GM12878 (cell line): Measurements from ENCODE around the gene HNMT. TPM values are rescaled to one million over a fixed set of nuclear protein-coding genes. Genes with fewer than 3 reads are reported as not detected.

ENCODE experiments used
- ATAC-seq: fragments of 200-7000 bp; cut with Tn5 transposase; 3 replicates; pipeline ENCODE4 v1.9.1; 2020; ENCODE audit warnings: mild to moderate bottlenecking, moderate library complexity
- Bru-seq: library from RNA; stranded (reverse); fragments of 400-500 nt; gene quantifications from one replicate; lab custom pipeline; 2021; lab: Mats Ljungman, UMichigan
- BruChase-seq, 2 experiments: library from RNA; stranded (reverse); fragments of 400-500 nt; gene quantifications; one replicate each; lab custom pipeline; 2021; lab: Mats Ljungman, UMichigan
- BruUV-seq: library from RNA; stranded (reverse); fragments of 400-500 nt; replicated peaks from 2 replicates; lab custom pipeline; 2021; lab: Mats Ljungman, UMichigan
- CTCF ChIA-PET: fragments of 300-600 bp; sonication (Branson Sonifier 250); formaldehyde crosslinking; extraction: SDS; loops from one replicate; lab custom pipeline; 2021; ENCODE audit warnings: inconsistent platforms; lab: Yijun Ruan, JAX
- POLR2A ChIA-PET: fragments of 350-600 bp; formaldehyde crosslinking; extraction: SDS; loops from one replicate; lab custom pipeline; 2021; ENCODE audit warnings: inconsistent platforms; lab: Charles Lee
- RAD21 ChIA-PET: fragments of 300-600 bp; sonication (Branson Sonifier 250); formaldehyde crosslinking; loops from one replicate; lab custom pipeline; 2023; ENCODE audit warnings: antibody characterized with exemption; ENCODE audit not compliant: unreplicated experiment; lab: Charles Lee
- SMC1A ChIA-PET: fragments of 300-600 bp; sonication (Branson Sonifier 250); formaldehyde crosslinking; loops from one replicate; lab custom pipeline; 2023; ENCODE audit not compliant: unreplicated experiment, uncharacterized antibody; lab: Charles Lee
- DNase-seq: peaks from one replicate; pipeline ENCODE4 v3.0.0-alpha.2; 2011; ENCODE audit warnings: low read depth, low spot score
- FAIRE-seq: peaks from 3 replicates; lab custom pipeline; 2011; peaks lifted over from hg19 to GRCh38; lab: Jason Lieb, UNC
- H2AFZ ChIP-seq: 2 replicates; pipeline ENCODE4 v1.6.0; 2011; ENCODE audit warnings: low read depth, low read length, control low read depth; ENCODE audit not compliant: control insufficient read depth
- H3K27ac ChIP-seq: 2 replicates; pipeline ENCODE4 v1.5.1; 2011; ENCODE audit warnings: control low read depth; ENCODE audit not compliant: control insufficient read depth, insufficient read depth
- H3K27me3 ChIP-seq, 2 experiments: replicated peaks in 1 of 2; 2 replicates each; pipeline versions ENCODE4 v1.6.0 to v1.6.1; 2011; ENCODE audit warnings: low read length in 1 of 2; ENCODE audit not compliant: control insufficient read depth in 2 of 2, insufficient read depth in 2 of 2
- H3K36me3 ChIP-seq, 2 experiments: 2 replicates each; pipeline ENCODE4 v1.5.1; 2011; ENCODE audit warnings: low read length in 1 of 2; ENCODE audit not compliant: control insufficient read depth in 2 of 2, insufficient read depth in 2 of 2
- H3K4me1 ChIP-seq: 2 replicates; pipeline ENCODE4 v1.6.1; 2011; ENCODE audit warnings: mild to moderate bottlenecking, low read length, moderate library complexity, mixed read lengths; ENCODE audit not compliant: control insufficient read depth, insufficient read depth
- H3K4me2 ChIP-seq: 2 replicates; pipeline ENCODE4 v1.6.0; 2011; ENCODE audit warnings: control low read depth; ENCODE audit not compliant: control insufficient read depth, insufficient read depth
- H3K4me3 ChIP-seq: fragments of 200-600 bp; sonication (generic); 2 replicates; pipeline ENCODE4 v1.5.1; 2016
- H3K79me2 ChIP-seq: 2 replicates; pipeline ENCODE4 v1.6.0; 2011; ENCODE audit warnings: low read length; ENCODE audit not compliant: control insufficient read depth, insufficient read depth
- H3K9ac ChIP-seq: 2 replicates; pipeline ENCODE4 v1.8.0; 2011; ENCODE audit warnings: low read length, control low read depth, mixed read lengths; ENCODE audit not compliant: control insufficient read depth, insufficient read depth
- H3K9me3 ChIP-seq: replicated peaks from 3 replicates; pipeline ENCODE4 v1.5.1; 2011; ENCODE audit warnings: mild to moderate bottlenecking, low read length; ENCODE audit not compliant: control insufficient read depth, insufficient read depth
- H4K20me1 ChIP-seq: 2 replicates; pipeline ENCODE4 v1.6.0; 2011; ENCODE audit not compliant: control insufficient read depth, insufficient read depth
- CBFB ChIP-seq: IDR thresholded peaks from 2 replicates; pipeline ENCODE4 v1.6.1; 2016; ENCODE audit warnings: antibody characterized with exemption, low read depth
- CBX3 ChIP-seq: fragments of 200-600 bp; sonication (generic); IDR thresholded peaks from 2 replicates; pipeline ENCODE4 v1.6.1; 2016; ENCODE audit warnings: low read depth, borderline replicate concordance
- CBX5 ChIP-seq: sonication (generic); IDR thresholded peaks from 2 replicates; pipeline ENCODE4 v1.6.1; 2016; ENCODE audit warnings: low read depth, moderate library complexity, mild to moderate bottlenecking, inconsistent platforms
- CEBPB ChIP-seq, 2 experiments: fragments of 150-350 bp in 1 of 2; IDR thresholded peaks; 2 replicates each; pipeline ENCODE4 v1.6.1; 2012 to 2014; ENCODE audit warnings: low read depth in 2 of 2, low read length in 2 of 2, borderline replicate concordance in 1 of 2, inconsistent platforms in 1 of 2
- HDAC2 ChIP-seq: fragments of 200-600 bp; sonication (generic); IDR thresholded peaks from 2 replicates; pipeline ENCODE4 v1.6.1; 2017
- KDM1A ChIP-seq: fragments of 200-600 bp; sonication (generic); IDR thresholded peaks from 2 replicates; pipeline ENCODE4 v1.6.1; 2016; ENCODE audit warnings: borderline replicate concordance
- MTA3 ChIP-seq: IDR thresholded peaks from 2 replicates; pipeline ENCODE4 v1.6.1; 2012; ENCODE audit warnings: low read length, inconsistent platforms, borderline replicate concordance
- NFIC ChIP-seq: IDR thresholded peaks from 2 replicates; pipeline ENCODE4 v1.6.1; 2012; ENCODE audit warnings: low read depth, mild to moderate bottlenecking, inconsistent platforms, low read length, moderate library complexity
- NR2F1 ChIP-seq: fragments of 450-650 bp; conservative IDR thresholded peaks from 2 replicates; pipeline ENCODE4 v1.6.1; 2017; ENCODE audit warnings: mild to moderate bottlenecking
- PAX5 ChIP-seq: IDR thresholded peaks from 2 replicates; pipeline ENCODE4 v1.6.1; 2011; ENCODE audit warnings: low read depth, low read length, borderline replicate concordance
- POLR2AphosphoS5 ChIP-seq: IDR thresholded peaks from 2 replicates; pipeline ENCODE4 v1.6.1; 2011; ENCODE audit warnings: mild to moderate bottlenecking, low read length, inconsistent platforms
- SMAD5 ChIP-seq: IDR thresholded peaks from 2 replicates; pipeline ENCODE4 v1.6.1; 2016; ENCODE audit warnings: antibody characterized with exemption, low read depth
- TARDBP ChIP-seq: IDR thresholded peaks from 2 replicates; pipeline ENCODE4 v1.6.1; 2016; ENCODE audit warnings: borderline replicate concordance
- WRNIP1 ChIP-seq: IDR thresholded peaks from 2 replicates; pipeline ENCODE4 v1.6.1; 2011; ENCODE audit warnings: low read depth, low read length, improper control_type of control experiment, borderline replicate concordance
- ZNF207 ChIP-seq: fragments of 450-650 bp; IDR thresholded peaks from 2 replicates; pipeline ENCODE4 v1.6.1; 2014; ENCODE audit warnings: antibody characterized with exemption, mild to moderate bottlenecking, borderline replicate concordance
- ZNF217 ChIP-seq: fragments of 450-650 bp; IDR thresholded peaks from 2 replicates; pipeline ENCODE4 v1.6.1; 2017; ENCODE audit warnings: antibody characterized with exemption, mild to moderate bottlenecking
- WGBS: methylation state at CpG from one replicate; pipeline ENCODE4 v1.1.6; 2016; ENCODE audit warnings: low lambda C conversion rate; ENCODE audit not compliant: insufficient replicate concordance, insufficient coverage; ENCODE audit errors: missing lambda C conversion rate; 5-methylcytosine and 5-hydroxymethylcytosine counted together
- in situ Hi-C: fragments of 300-500 bp; cut with MboI; formaldehyde crosslinking; loops from 9 replicates; pipeline ENCODE4 v1.14.3; 2018; ENCODE audit warnings: mixed read lengths
- intact Hi-C: fragments of 100-400 bp; cut with micrococcal nuclease; formaldehyde crosslinking; loops from one replicate; pipeline ENCODE4 v1.14.2; 2022; ENCODE audit not compliant: unreplicated experiment
- long read RNA-seq, 2 experiments: library from polyadenylated mRNA; unstranded; transcript quantifications; one replicate each; pipeline ENCODE4 v2.0.0, GENCODE V29; 2019 to 2020
- polyA minus RNA-seq, 3 experiments: library from RNA; depleted of rRNA, polyadenylated mRNA; stranded (reverse); fragments of >200 nt; gene quantifications; 2 replicates each; pipeline ENCODE4 v1.2.3, GENCODE V29; 2011
- polyA plus RNA-seq, 11 experiments: library from polyadenylated mRNA; depleted of rRNA in 4 of 11; unstranded in 6 of 11; stranded (reverse) in 5 of 11; fragments of >200 nt; fragmentation: Nextera tagmentation in 4 of 11; fragmentation: Illumina TruSeq in 1 of 11; extraction: Ambion mirVana in 4 of 11; extraction: Trizol in 1 of 11; gene quantifications; 1 replicate in 1 of 11; 2 replicates in 10 of 11; pipeline versions ENCODE4 v1.2.1 to v1.2.3, GENCODE V29; 2011 to 2016; ENCODE audit warnings: inconsistent platforms in 2 of 11, missing spikeins in 2 of 11, low read depth in 1 of 11
- total RNA-seq, 4 experiments: library from RNA; depleted of rRNA in 3 of 4; stranded (reverse); fragments of >200 nt in 3 of 4; fragmentation: Illumina TruSeq in 1 of 4; extraction: Trizol in 1 of 4; gene quantifications; 2 replicates each; pipeline versions ENCODE4 v1.2.1 to v1.2.3, GENCODE V29; 2013 to 2021
- TF ChIP-seq, protein P1 (sequence below): fragments of 450-650 bp; IDR thresholded peaks from 2 replicates; pipeline ENCODE4 v1.6.1; 2018; ENCODE audit warnings: borderline replicate concordance, mild to moderate bottlenecking; ENCODE audit not compliant: partially characterized antibody

HNMT gene
- total RNA-seq (2013; cell fraction: nucleolus; rRNA removed): not detected in 2 replicates
- total RNA-seq (2014; rRNA removed) (not detected in 2 replicates), total RNA-seq (2014; rRNA removed; fragmentation: Illumina TruSeq; extraction: Trizol) (not detected in 2 replicates), total RNA-seq (2021) (0.43 TPM in 1 of 2 replicates, not detected in the other), polyA plus RNA-seq (2011; rRNA removed) (not detected in 2 replicates), polyA plus RNA-seq (2014; fragmentation: Illumina TruSeq; extraction: Trizol) (not detected in 2 replicates), polyA plus RNA-seq (2014; fragmentation: Nextera tagmentation; extraction: Ambion mirVana) (not detected), polyA plus RNA-seq (2014; rRNA removed) (not detected in 2 replicates), polyA plus RNA-seq (2016; fragmentation: Nextera tagmentation; extraction: Ambion mirVana) (not detected), polyA minus RNA-seq (2011; rRNA and poly(A)+ RNA removed) (not detected in 2 replicates), Bru-seq, nascent RNA (percentile 20 among the genes with signal in this experiment), BruChase-seq, experiment 1, labeled RNA remaining after a 6-hour chase (percentile 22 among the genes with signal in this experiment), BruChase-seq, experiment 2, labeled RNA remaining after a 2-hour chase (percentile 20 among the genes with signal in this experiment)
- not detected for polyA plus RNA-seq (2011; ENCODE audit: low read depth)
- not detected in 2 replicates for polyA plus RNA-seq (2011; cell fraction: cytosol; rRNA removed)
- not detected in 2 replicates for polyA plus RNA-seq (2011; cell fraction: nucleus; rRNA removed)
- polyA plus RNA-seq (2012): not detected in 2 replicates
- not detected in 2 replicates for polyA minus RNA-seq (2011; cell fraction: cytosol; rRNA and poly(A)+ RNA removed)
- not detected in 2 replicates for polyA minus RNA-seq (2011; cell fraction: nucleus; rRNA and poly(A)+ RNA removed)
- long read RNA-seq, experiment 1: 0 reads
- long read RNA-seq, experiment 2, partial matches to known transcripts: 0 of 1 reads
- long read RNA-seq, experiment 2, other reads (novel, unspliced or antisense): 1 of 1 reads

DNA sequence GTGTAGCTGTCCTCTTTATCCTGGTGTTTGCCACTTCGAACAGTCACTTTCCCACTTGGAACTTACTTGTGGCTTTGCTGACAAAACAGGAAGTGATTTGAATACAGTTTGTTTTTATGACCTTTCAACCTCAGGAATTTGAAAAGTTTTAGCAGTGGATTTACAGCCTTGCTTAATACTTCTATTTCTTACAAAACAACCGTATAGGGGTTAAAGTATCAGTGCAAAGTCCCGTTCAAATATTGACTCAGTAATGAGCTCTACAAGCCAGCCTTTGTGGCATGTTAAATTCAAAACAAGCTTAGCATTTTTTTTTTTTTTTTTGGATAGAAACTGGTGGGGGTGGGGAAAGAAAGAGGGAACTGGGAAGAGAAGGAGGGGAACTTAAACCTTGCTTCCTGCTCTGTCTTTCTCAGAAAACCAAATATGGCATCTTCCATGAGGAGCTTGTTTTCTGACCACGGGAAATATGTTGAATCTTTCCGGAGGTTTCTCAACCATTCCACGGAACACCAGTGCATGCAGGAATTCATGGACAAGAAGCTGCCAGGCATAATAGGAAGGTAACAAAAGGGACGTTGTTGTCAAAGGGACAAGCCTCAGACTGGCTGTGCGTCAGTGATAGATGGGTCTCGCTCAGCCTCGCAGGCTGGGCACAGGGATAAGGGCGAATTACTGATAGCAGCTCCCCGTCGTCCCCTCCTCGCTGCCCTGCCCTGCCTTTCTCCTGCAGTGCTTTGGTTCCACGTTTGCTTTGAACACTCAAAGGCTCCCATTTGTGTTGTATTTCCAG is at the start of gene HNMT:
TSS of gene HNMT (plus strand) at position 408 of the 793 bp plus-strand sequence. CDS start at position 427, 19 bp downstream.
- intact Hi-C loops: no loop called here

More for the DNA sequence above, at the start of gene HNMT:
- ATAC-seq: no peak
- Histone ChIP-seq H3K4me3 (no peak within 1 kb of the TSS), H3K4me1 (no peaks in the 10 kb centered on the region), H3K36me3 (no peaks in the 10 kb centered on the region), H3K79me2 (no peaks in the 10 kb centered on the region), H4K20me1 (no peaks in the 10 kb centered on the region), H3K9me3 (no peaks in the 10 kb centered on the region), H3K27me3 (no peaks in the 10 kb centered on the region), H3K27ac (no peak within 1 kb of the TSS), H2AFZ (peak within 1 kb of the TSS; percentile 39), H3K4me2 (no peak within 1 kb of the TSS), H3K9ac (no peak within 1 kb of the TSS)
- POLR2A ChIA-PET: interaction anchor here (0.5 to 0.7 kb wide), 6 partner anchors 9 to 1937 kb away, joined by 3 to 5 read pairs (median 3); no protein-coding TSS in a partner anchor
- no peak for FAIRE-seq
- TF ChIP-seq ZNF207: no peak
- no peak for TF ChIP-seq KDM1A
- TF ChIP-seq CEBPB (IDR thresholded peaks at IDR 0.05; ENCODE audit: borderline replicate concordance in 1 of 2, low read depth in 2 of 2, low read length in 2 of 2): no peak
- TF ChIP-seq, protein P1, sequence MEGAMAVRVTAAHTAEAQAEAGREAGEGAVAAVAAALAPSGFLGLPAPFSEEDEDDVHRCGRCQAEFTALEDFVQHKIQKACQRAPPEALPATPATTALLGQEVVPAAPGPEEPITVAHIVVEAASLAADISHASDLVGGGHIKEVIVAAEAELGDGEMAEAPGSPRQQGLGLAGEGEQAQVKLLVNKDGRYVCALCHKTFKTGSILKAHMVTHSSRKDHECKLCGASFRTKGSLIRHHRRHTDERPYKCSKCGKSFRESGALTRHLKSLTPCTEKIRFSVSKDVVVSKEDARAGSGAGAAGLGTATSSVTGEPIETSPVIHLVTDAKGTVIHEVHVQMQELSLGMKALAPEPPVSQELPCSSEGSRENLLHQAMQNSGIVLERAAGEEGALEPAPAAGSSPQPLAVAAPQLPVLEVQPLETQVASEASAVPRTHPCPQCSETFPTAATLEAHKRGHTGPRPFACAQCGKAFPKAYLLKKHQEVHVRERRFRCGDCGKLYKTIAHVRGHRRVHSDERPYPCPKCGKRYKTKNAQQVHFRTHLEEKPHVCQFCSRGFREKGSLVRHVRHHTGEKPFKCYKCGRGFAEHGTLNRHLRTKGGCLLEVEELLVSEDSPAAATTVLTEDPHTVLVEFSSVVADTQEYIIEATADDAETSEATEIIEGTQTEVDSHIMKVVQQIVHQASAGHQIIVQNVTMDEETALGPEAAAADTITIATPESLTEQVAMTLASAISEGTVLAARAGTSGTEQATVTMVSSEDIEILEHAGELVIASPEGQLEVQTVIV: no peak
- no peak for TF ChIP-seq MTA3
- no peak for TF ChIP-seq TARDBP
- TF ChIP-seq SMAD5: no peak
- TF ChIP-seq NR2F1: no peak
- TF ChIP-seq NFIC: no peak
- no peak for TF ChIP-seq WRNIP1
- TF ChIP-seq CBX5: no peak
- TF ChIP-seq PAX5: no peak
- no peak for TF ChIP-seq CBFB
- no peak for TF ChIP-seq ZNF217
- no peak for TF ChIP-seq HDAC2
- no peak for TF ChIP-seq CBX3
- no peak for TF ChIP-seq POLR2AphosphoS5
- in situ Hi-C loops: no loop called here
- RAD21 ChIA-PET: interaction anchor here (0.8 to 1.0 kb wide), 2 partner anchors 8 to 11 kb away, joined by 3 read pairs; no protein-coding TSS in a partner anchor
- CTCF ChIA-PET: interaction anchor here (1.1 to 1.8 kb wide), 5 partner anchors 10 to 823 kb away, joined by 3 to 5 read pairs (median 3); no protein-coding TSS in a partner anchor
- SMC1A ChIA-PET: interaction anchor here (0.6 to 1.5 kb wide), 6 partner anchors 8 to 273 kb away, joined by 3 to 8 read pairs (median 4); no protein-coding TSS in a partner anchor
- no TSS peak for BruUV-seq
- no peak for DNase-seq
- WGBS: 34% methylated on average over 15 of the region's 15 CpGs
